Parathyroid adenoma (tissue), 2 donors: Measurements from ENCODE around the gene MGAT5B.

Experiments used
- H2AFZ ChIP-seq: fragments of 300-600 bp; sonication (generic); one replicate; pipeline ENCODE4 v1.7.0; 2017; ENCODE audit warnings: antibody characterized with exemption, mild to moderate bottlenecking
- H3K27ac ChIP-seq: fragments of 300-600 bp; sonication (generic); one replicate; pipeline ENCODE4 v1.7.0; 2017
- H3K27me3 ChIP-seq: fragments of 300-600 bp; sonication (generic); one replicate; pipeline ENCODE4 v1.7.0; 2017; ENCODE audit warnings: low read length; ENCODE audit not compliant: control insufficient read depth, insufficient read depth
- H3K36me3 ChIP-seq: fragments of 300-600 bp; sonication (generic); one replicate; pipeline ENCODE4 v1.7.0; 2017; ENCODE audit warnings: low read length; ENCODE audit not compliant: control insufficient read depth, insufficient read depth
- H3K4me1 ChIP-seq: fragments of 300-600 bp; sonication (generic); one replicate; pipeline ENCODE4 v1.7.0; 2017; ENCODE audit warnings: control low read depth
- H3K4me2 ChIP-seq: fragments of 300-600 bp; sonication (generic); one replicate; pipeline ENCODE4 v1.7.0; 2017; ENCODE audit warnings: low read length
- H3K4me3 ChIP-seq: fragments of 300-600 bp; sonication (generic); one replicate; pipeline ENCODE4 v1.7.0; 2017; ENCODE audit warnings: low read depth, low read length
- H3K79me2 ChIP-seq: fragments of 300-600 bp; sonication (generic); one replicate; pipeline ENCODE4 v1.7.0; 2017; ENCODE audit warnings: control low read depth
- H3K9ac ChIP-seq: fragments of 300-600 bp; sonication (generic); one replicate; pipeline ENCODE4 v1.7.0; 2017; ENCODE audit warnings: mild to moderate bottlenecking
- H3K9me3 ChIP-seq: fragments of 300-600 bp; sonication (generic); one replicate; pipeline ENCODE4 v1.7.0; 2017; ENCODE audit warnings: low read length; ENCODE audit not compliant: control insufficient read depth
- CTCF ChIP-seq: fragments of 300-600 bp; sonication (generic); IDR thresholded peaks from one replicate; pipeline ENCODE4 v1.7.0; 2017; ENCODE audit warnings: antibody characterized with exemption, mild to moderate bottlenecking
- donor health status: primary hyperparathyroidism.

MGAT5B gene

DNA sequence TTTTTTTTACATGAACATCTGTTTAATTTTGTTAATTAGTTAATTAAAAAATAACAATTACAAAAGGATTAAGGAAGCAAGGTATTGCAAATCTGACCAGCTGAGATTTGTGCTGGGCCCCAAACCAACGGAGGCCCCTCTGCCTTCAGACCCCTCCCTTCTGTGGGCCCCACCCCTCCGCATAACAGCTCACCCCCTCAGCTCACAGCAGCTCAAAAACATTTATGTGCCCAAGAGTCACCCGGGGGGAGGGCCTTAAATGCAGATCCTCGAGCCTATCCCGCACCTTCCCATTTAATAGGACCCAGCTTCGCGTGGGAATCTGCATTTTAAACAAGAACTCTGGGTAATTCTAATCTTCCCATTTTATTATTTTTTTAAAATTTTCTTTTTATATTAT is 75.0 kb downstream of the MGAT5B start:
- no peak overlapping the region for H3K27ac ChIP-seq
- H3K27me3 ChIP-seq, result no peaks in the 10 kb centered on the region

DNA sequence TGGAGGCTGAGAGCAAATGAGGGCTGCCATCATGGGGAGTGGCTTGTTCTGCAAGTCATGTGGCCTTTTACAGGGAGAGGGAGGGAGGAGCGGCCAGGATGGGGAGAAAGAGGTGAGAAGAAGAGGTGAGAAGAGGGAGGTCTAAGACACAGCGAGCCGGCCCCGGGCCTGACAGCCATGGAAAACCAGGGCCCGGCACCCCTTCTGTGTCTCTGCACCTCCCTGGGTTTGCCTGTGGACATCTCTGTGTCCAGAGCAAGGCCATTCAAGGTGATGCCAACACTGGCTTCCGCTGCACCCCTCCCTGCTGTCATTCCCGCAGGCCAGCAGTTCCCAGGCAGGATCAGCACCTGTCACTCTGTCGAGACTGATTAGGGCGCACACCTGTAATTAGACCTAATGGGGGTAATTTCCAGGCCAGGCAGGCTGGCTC is 75.6 kb downstream of the MGAT5B start:
- no peak for TF ChIP-seq CTCF
- Histone ChIP-seq H3K9ac (no peak overlapping the region), H3K27me3 (no peaks in the 10 kb centered on the region)

More for the DNA sequence above, 75.0 kb downstream of the MGAT5B start:
- no peak for TF ChIP-seq CTCF
- Histone ChIP-seq H3K4me2 (no peak overlapping the region), H3K9ac (no peak overlapping the region), H3K36me3 (no peaks in the 10 kb centered on the region), H2AFZ (no peak overlapping the region), H3K79me2 (no peaks in the 10 kb centered on the region), H3K4me1 (no peaks in the 10 kb centered on the region), H3K9me3 (no peaks in the 10 kb centered on the region), H3K4me3 (no peak overlapping the region)

DNA sequence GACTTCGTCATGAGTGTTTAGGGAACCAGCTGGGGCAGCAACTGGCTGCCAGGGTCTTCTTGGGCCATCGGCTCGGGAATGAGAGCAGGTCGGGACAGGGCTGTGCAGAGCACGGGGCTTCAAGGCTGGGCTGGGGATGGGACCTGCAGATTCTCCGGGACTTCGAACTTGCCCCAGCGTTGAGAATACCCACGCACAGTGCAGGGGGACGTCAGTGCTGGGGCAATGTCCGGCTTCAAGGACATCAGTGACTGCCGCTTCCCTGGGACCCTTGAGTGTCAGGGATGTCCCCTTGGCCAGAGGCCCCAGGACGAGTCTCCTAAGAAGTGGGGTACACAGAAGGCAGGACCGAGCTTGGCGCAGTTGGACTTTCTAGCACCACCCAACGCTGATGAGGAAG is 76.3 kb downstream of the MGAT5B start:
- H2AFZ ChIP-seq, result no peak overlapping the region
- no peak overlapping the region for H3K4me3 ChIP-seq
- no peak overlapping the region for H3K9ac ChIP-seq
- H3K4me2 ChIP-seq, result no peak overlapping the region
- no peaks in the 10 kb centered on the region for H3K79me2 ChIP-seq
- H3K27ac ChIP-seq, result no peak overlapping the region
- H3K4me1 ChIP-seq, result no peaks in the 10 kb centered on the region
- H3K36me3 ChIP-seq, result no peaks in the 10 kb centered on the region
- H3K9me3 ChIP-seq, result no peaks in the 10 kb centered on the region
- no peaks in the 10 kb centered on the region for H3K27me3 ChIP-seq
- TF ChIP-seq CTCF, result no peak

More for the DNA sequence above, 75.6 kb downstream of the MGAT5B start:
- Histone ChIP-seq H3K27ac (no peak overlapping the region), H2AFZ (no peak overlapping the region), H3K9me3 (no peaks in the 10 kb centered on the region), H3K4me2 (no peak overlapping the region), H3K4me1 (no peaks in the 10 kb centered on the region), H3K79me2 (no peaks in the 10 kb centered on the region), H3K4me3 (no peak overlapping the region), H3K36me3 (no peaks in the 10 kb centered on the region)

GRCh38 chr17:76946111-76946771 is 78.0 kb downstream of the MGAT5B start:
- Histone ChIP-seq H3K4me3 (no peak overlapping the region), H2AFZ (peak overlapping the region; percentile 25), H3K27me3 (no peaks in the 10 kb centered on the region), H3K4me2 (no peak overlapping the region), H3K36me3 (no peaks in the 10 kb centered on the region), H3K4me1 (no peaks in the 10 kb centered on the region), H3K9ac (no peak overlapping the region), H3K9me3 (no peaks in the 10 kb centered on the region), H3K79me2 (no peaks in the 10 kb centered on the region), H3K27ac (no peak overlapping the region)
- no peak for TF ChIP-seq CTCF

DNA sequence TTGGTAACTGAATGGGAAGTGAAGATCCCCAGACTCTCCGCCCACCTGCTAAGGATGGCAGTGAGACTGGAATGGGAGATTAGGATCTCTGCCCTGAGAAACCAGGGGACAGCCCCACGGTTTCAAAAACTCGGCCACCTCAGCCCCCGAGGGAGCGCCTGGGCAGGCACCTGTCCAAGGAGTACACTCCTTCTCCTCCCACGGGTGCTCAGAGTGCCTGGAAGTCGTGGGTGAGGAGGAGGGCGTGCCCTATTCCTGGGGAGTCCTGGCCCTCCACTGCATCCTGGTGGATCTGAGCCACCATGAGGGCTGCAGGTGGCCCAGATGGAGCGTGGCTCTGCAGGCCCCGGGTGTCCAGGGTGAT is 78.5 kb downstream of the MGAT5B start:
- Histone ChIP-seq H3K4me3 (no peak overlapping the region), H3K9me3 (no peaks in the 10 kb centered on the region), H3K27ac (no peak overlapping the region), H3K27me3 (no peaks in the 10 kb centered on the region), H3K36me3 (no peaks in the 10 kb centered on the region), H3K79me2 (no peaks in the 10 kb centered on the region), H3K4me1 (no peaks in the 10 kb centered on the region), H2AFZ (peak overlapping the region; percentile 25), H3K4me2 (no peak overlapping the region), H3K9ac (no peak overlapping the region)
- no peak for TF ChIP-seq CTCF
